ENCODE data around the gene POLE3.

GRCh38 chr9:113421726-113422125, 11.3 kb upstream of the POLE3 start:
- TF ChIP-seq CTCF (conservative IDR thresholded peaks at IDR 0.05) (no peak), EZH2 (IDR thresholded peaks at IDR 0.05; ENCODE audit: low read depth) (no peak)

Measured in PC-9 (cell line).